ENCODE results near the gene ADAM30.
"Not testable (repeated sequence)": the region's sequence is repeated elsewhere in the genome, so short reads cannot be mapped to it uniquely, and the experiment has no call there.

ADAM30 gene

GRCh38 chr1:119873135-119874015, 22.9 kb downstream of the ADAM30 start:
- DNase-seq: no peak

GRCh38 chr1:119871881-119872280, 24.4 kb downstream of the ADAM30 start:
- DNase-seq: no peak

DNA sequence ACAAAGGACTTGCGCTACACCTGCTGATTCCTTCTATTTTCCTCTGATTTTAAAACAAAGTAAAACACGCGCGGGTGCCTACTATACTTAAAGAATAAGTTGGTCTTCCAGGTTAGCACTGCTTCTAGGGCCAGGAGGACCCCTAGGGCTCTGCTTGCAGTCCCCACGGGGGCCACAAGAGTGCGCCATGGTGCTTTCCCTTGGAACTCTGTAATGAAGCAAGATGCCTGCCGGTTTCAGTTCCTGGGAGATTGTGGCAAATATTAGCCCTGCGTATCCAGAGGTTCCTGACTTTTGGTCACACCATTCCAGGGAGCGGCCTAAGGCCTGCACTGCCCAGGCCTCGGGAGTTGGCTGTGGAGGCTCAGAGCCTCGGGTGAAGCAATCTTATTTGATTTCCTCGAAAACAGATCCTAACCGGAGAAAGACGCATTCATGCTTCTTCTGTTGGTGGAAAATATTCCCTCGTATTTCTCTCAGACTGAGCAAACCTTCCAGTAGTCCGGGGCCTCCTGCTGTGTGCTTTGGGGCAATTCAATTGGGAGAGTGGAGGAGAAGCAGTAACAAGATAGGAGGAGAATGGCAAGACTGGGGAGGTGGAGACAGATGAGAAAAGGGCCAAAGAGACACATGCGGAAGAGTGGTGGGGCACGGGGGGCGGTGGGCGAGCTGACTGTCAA, 25.3 kb downstream of the ADAM30 start:
- DNase-seq: peak; percentile 60

GRCh38 chr1:119869995-119870394, 26.3 kb downstream of the ADAM30 start:
- DNase-seq: no peak

DNA sequence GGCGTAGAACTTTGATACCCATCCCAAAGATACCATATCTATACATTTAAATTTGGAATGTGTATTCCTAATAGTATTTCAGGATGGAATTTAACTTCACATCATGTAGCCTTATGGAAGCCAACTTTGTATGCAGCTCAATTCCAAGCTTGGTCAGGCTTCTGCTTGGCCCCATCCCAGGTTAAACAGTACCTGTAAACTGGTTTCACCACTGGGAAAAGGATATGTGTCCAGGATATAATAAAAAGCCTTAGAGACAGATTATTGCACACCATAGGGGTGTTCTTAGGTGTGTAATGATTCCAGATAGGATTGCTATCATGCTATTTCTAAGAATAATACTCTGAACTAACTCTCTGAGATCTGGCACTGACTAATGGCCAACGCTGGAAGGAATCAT, 28.1 kb downstream of the ADAM30 start:
- DNase-seq: no peak

DNA sequence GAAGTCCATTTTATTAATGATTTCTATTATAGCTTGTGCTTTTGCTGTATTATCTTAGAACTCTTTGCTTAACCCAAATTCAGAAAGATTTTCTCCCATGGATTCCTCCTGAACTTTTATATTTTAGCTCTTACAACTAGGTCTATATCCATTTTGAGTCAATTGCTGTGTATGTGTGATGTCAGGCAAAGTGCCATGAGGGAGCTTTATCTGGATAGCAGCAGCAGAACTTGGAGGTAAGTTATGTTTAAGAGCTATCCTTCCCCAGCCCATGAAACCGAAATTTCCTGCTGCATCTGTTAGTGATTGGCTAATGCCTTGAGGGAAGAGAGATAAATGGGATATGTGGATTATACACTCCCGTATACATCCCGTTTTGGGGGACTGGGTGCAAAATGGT, 29.9 kb downstream of the ADAM30 start:
- no peak for DNase-seq

DNA sequence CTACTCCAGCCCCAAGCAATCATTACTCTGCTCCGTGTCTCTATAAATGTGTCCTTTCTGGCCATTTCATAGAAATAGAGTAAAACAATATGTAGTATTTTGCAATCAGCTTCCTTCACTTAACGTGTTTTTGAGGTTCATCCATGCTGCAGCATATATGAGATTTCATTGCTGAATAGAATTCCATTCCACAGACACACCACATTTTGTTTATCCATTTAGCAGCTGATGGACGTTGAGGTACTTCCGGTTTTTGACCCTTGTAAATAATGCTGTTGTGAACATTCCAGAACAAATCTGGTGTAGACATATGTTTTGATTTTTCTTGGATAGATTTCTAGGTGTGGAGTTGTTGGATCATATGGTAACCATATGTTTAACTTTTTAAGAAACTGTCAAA, 30.7 kb downstream of the ADAM30 start:
- DNase-seq: no peak

DNA sequence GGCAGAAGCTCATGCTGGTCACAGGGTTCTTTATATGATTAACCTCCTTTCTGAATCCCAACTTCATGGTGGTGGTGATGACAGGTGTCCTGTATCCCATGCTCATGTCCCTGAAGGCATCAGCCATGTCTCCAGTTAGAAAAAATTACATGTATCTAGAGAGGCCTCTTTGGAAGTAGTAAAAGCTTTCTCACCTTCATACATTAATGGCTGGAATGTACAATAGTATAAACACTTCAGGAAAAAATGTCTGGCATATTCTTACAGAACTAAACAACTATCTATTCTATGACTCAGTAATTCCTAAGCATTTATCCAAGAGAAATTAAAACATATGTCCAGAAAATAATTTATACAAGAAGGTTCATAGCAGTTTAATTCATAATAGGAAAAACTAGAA, 34.0 kb downstream of the ADAM30 start:
- DNase-seq: no peak

DNA sequence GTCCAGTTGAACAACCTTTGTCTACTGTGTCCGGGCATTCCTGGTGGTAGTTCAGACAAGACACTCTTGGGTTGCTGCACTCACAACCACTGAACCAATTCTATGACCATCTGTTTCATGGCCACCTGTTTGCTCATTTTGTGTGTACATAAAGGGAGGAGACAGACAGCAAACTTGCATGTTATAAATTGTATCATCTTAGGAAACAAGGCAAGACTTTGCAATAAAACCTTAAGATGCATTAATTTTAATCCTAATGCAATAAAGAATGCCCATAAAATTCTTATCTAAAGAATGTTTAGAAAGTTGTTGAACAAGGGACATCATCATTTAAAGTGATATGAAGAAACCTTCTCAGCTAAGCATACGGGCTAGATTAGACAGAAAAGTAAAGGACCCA, 34.8 kb downstream of the ADAM30 start:
- no peak for DNase-seq

- DNase-seq: no peak
These were observed 36.7 kb downstream of the ADAM30 start for GRCh38 chr1:119859647-119860046.

- not testable (repeated sequence) for DNase-seq
These were observed 37.6 kb downstream of the ADAM30 start for GRCh38 chr1:119858556-119859214.

DNA sequence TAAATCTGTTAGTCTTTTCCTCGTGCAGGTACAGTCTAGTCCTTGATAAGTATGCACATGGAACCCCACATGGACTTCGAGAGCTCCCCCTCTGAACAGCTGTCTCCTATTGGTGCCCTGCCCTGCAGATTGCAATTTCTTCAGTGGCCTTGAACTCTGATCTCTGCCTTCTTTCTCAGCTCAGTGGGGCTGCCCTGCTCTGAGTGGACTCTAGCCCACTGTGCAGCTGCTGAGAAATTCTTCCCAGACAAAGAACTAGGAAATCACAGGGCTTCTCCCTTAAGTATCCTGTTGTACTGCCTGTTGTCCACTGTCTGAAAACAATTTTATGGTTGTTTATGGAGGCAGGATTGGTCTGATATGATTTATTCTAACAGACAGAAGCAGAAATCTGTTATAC, 38.2 kb downstream of the ADAM30 start:
- DNase-seq: no peak

- DNase-seq: no peak
These were observed 43.2 kb downstream of the ADAM30 start for GRCh38 chr1:119853155-119853554.

GRCh38 chr1:119844206-119844605, 52.1 kb downstream of the ADAM30 start:
- DNase-seq: not testable (repeated sequence)

Measured in stimulated activated CD4-positive, alpha-beta T cell treated with anti-CD3 and anti-CD28 coated beads, Interleukin-4, amount 100 ng/mL, for 1 hour (primary cell).